HUES6 (cell line): ENCODE measurements around the gene PDE4D.

Source experiments
- H3K27ac ChIP-seq: 2 replicates; pipeline ENCODE4 v1.7.0; 2013; ENCODE audit warnings: low read depth, mild to moderate bottlenecking, low read length, inconsistent platforms
- H3K27me3 ChIP-seq: 2 replicates; pipeline ENCODE4 v1.6.1; 2013; ENCODE audit warnings: low read length; ENCODE audit not compliant: control insufficient read depth, insufficient read depth
- H3K36me3 ChIP-seq: 2 replicates; pipeline ENCODE4 v1.6.1; 2013; ENCODE audit warnings: low read length; ENCODE audit not compliant: control insufficient read depth, insufficient read depth
- H3K4me1 ChIP-seq: 2 replicates; pipeline ENCODE4 v1.6.1; 2013; ENCODE audit warnings: low read length; ENCODE audit not compliant: control insufficient read depth, insufficient read depth
- H3K4me3 ChIP-seq: 2 replicates; pipeline ENCODE4 v1.5.1; 2013; ENCODE audit warnings: low read depth, low read length
- H3K9ac ChIP-seq: one replicate; pipeline ENCODE4 v1.6.1; 2013; ENCODE audit warnings: mild to moderate bottlenecking, low read length
- H3K9me3 ChIP-seq: 2 replicates; pipeline ENCODE4 v1.6.1; 2013; ENCODE audit warnings: low read depth, low read length; ENCODE audit not compliant: control insufficient read depth, insufficient read depth

PDE4D gene

DNA sequence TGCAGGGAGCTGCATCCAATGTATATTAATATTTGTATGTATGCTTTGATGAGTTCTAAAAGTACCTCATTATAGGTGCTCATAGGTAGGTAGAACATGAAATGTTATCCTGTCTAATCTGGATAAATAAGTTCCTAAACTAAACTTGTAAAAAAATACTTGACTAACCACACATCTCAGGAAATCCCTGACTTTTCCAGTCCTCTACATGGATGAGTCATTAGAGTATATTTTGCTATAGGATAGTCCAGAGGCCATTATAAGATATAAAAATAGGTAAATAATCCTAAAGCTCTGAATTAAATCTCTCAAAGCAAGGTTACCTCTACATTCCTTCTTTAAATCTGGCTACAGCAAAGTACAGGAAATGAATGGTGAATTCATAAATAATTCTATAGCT lies 906.3 kb downstream of the PDE4D start:
- Histone ChIP-seq H3K27me3 (no peaks in the 10 kb centered on the region), H3K36me3 (peaks cover 5% of the 10 kb centered on the region; the same call in 1 of the 2 replicates), H3K9me3 (no peaks in the 10 kb centered on the region), H3K9ac (no peak overlapping the region), H3K27ac (no peak overlapping the region), H3K4me3 (no peak overlapping the region), H3K4me1 (peaks cover 7% of the 10 kb centered on the region; the same call in 1 of the 2 replicates)

DNA sequence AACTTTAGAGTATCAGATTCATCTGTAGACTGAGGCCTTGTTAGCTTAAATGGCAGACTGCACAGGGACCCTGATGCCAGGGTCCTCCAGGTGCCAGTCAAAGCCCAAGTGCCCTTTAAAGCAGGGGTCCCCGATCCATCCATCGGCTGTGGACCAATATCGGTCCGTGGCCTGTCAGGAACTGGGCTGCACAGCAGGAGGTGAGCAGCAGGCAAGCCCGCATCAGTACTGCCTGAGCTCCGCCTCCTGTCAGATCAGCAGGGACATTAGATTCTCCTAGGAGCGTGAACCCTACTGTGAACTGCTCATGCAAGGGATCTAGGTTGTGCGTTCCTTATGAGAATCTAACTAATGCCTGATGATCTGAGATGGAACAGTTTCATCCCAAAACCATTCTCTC lies 907.2 kb downstream of the PDE4D start:
- Histone ChIP-seq H3K4me1 (peaks cover 7% of the 10 kb centered on the region; the same call in 1 of the 2 replicates), H3K27me3 (no peaks in the 10 kb centered on the region)

DNA sequence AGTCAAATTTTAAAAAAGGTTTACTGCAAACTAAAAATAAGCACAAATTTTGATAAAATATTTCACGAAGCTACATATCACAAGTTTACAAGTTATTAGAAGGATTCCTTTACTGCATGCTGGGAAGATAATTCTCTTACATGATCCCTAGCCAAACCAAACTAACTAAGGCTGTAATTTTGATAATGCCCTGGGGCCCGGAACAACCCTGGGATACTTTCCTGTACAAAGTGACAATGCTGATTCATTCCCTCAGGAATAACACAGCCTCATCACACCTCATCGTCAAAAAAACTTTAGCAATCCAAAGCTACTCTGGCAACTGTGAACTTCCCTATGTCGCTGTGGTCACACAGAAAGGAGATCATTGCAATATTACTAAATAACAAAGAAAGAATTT lies 907.8 kb downstream of the PDE4D start:
- no peaks in the 10 kb centered on the region for H3K9me3 ChIP-seq
- peaks cover 9% of the 10 kb centered on the region for H3K4me1 ChIP-seq
- H3K4me3 ChIP-seq: no peak overlapping the region
- no peaks in the 10 kb centered on the region for H3K27me3 ChIP-seq
- no peak overlapping the region for H3K27ac ChIP-seq
- H3K9ac ChIP-seq: no peak overlapping the region
- peaks cover 5% of the 10 kb centered on the region; the same call in 1 of the 2 replicates for H3K36me3 ChIP-seq

More for the DNA sequence above, 907.2 kb downstream of the PDE4D start:
- H3K4me3 ChIP-seq: no peak overlapping the region
- H3K9ac ChIP-seq: no peak overlapping the region
- H3K9me3 ChIP-seq: no peaks in the 10 kb centered on the region
- H3K27ac ChIP-seq: no peak overlapping the region
- H3K36me3 ChIP-seq: peaks cover 5% of the 10 kb centered on the region; the same call in 1 of the 2 replicates

DNA sequence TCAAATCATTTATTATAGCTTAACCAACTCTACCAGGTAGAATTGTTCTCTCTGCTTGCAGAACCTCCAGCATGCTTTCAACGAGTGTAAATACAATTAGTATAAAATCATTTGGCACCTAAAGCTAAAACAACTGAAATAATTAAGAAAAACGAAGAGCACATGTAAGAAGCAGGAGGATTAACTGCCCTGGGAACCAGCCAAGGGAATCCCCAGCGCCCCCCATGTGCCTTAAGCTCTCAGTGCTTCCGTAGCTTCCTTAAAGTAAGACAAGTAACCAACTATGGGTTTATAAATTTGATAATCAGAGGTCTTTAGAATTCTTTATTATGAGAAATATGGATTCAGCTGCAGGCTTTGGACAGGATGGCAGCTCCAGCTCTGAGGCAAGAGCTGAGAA lies 908.2 kb downstream of the PDE4D start:
- Histone ChIP-seq H3K27me3 (no peaks in the 10 kb centered on the region), H3K36me3 (peaks cover 5% of the 10 kb centered on the region; the same call in 1 of the 2 replicates), H3K9me3 (no peaks in the 10 kb centered on the region), H3K9ac (no peak overlapping the region), H3K27ac (no peak overlapping the region), H3K4me3 (no peak overlapping the region), H3K4me1 (peaks cover 9% of the 10 kb centered on the region)

DNA sequence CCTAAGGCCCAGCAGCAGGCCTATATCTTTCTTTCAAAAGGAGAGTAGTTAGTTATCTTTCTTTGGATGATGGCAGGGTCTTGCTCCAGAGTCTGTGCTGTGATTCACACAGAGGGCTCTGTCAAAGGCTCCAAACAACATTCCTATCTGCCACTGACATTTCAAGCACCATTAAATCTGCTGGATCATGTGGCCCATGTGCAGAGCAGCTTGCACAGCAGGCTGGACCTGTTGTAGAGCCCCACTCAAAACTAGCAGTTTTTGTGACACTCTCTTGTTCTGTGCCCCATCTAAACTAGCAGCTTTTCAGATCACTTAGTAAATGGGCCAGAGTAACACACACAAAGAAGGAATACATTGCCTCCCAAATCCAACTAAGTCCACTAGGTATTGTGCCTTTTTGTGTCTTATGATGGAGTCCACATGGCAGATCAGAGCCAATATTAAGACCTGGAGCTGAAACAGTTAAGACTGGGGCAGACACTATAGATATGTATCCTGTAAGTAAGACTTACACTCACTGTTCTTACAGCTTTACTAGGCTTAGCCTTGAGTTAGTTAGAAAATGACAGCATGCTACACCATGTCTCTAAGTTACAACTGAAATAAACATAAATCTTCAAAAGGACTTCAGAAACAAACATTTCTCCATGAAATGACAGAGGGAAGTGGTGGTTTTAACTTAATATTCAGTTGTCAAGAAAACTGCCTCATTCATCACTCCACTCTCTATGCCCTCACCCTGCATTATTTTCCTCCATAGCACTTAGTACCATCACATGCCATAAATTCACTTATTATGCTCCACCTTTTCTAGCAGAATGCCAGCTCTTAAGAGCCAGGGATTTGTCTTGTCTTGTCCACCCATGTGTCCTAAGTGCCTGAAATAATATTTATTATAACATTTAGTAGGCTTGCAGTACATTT lies 909.7 kb downstream of the PDE4D start:
- Histone ChIP-seq H3K4me3 (no peak overlapping the region), H3K9ac (no peak overlapping the region), H3K4me1 (peaks cover 9% of the 10 kb centered on the region), H3K9me3 (no peaks in the 10 kb centered on the region), H3K27me3 (no peaks in the 10 kb centered on the region), H3K27ac (no peak overlapping the region), H3K36me3 (peaks cover 5% of the 10 kb centered on the region; the same call in 1 of the 2 replicates)

DNA sequence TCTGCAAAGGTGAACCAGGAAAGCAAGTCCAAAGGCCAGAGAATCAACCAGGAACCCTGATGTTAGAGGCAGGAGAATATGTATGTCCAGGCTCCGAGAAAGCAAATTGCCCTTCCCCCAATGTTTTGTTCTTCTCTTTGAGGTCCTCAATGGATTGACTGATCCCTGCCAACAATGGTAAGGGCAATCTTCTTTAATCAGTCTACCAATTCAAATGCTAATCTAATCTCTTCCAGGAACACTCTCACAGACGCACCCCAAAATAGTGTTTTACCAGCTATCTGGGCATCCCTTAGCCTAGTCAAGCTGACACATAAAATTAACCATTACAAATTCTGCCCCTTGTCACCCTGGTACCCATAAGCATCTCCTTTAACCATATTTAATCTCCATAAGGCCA lies 912.6 kb downstream of the PDE4D start:
- no peak overlapping the region for H3K9ac ChIP-seq
- H3K36me3 ChIP-seq: peaks cover 8% of the 10 kb centered on the region; the same call in 1 of the 2 replicates
- no peak overlapping the region for H3K4me3 ChIP-seq
- no peaks in the 10 kb centered on the region for H3K9me3 ChIP-seq
- H3K4me1 ChIP-seq: peaks cover 6% of the 10 kb centered on the region
- no peaks in the 10 kb centered on the region for H3K27me3 ChIP-seq
- no peak overlapping the region for H3K27ac ChIP-seq

DNA sequence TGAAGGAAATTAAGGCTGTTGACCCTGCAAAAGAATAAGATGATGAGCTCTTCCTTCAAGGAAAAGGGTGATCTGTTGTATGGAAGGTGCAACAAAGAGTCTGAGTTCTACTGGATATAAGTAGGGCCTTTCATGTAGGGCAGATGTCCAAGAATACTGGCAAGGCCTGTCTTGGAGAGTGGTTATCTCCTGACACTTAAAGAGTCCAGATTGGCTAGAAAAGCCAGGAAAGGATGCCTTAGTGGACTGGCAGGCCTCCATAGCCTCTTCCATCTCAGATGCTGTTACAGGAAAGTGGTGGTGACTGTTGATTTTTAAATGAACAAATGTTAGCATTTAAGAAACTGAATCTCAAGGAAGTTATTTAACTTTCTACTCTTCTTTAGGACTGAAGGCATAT lies 914.4 kb downstream of the PDE4D start:
- Histone ChIP-seq H3K9me3 (no peaks in the 10 kb centered on the region), H3K9ac (no peak overlapping the region), H3K27me3 (no peaks in the 10 kb centered on the region), H3K36me3 (peaks cover 17% of the 10 kb centered on the region), H3K27ac (no peak overlapping the region), H3K4me1 (peaks cover 2% of the 10 kb centered on the region; the same call in 1 of the 2 replicates), H3K4me3 (no peak overlapping the region)

DNA sequence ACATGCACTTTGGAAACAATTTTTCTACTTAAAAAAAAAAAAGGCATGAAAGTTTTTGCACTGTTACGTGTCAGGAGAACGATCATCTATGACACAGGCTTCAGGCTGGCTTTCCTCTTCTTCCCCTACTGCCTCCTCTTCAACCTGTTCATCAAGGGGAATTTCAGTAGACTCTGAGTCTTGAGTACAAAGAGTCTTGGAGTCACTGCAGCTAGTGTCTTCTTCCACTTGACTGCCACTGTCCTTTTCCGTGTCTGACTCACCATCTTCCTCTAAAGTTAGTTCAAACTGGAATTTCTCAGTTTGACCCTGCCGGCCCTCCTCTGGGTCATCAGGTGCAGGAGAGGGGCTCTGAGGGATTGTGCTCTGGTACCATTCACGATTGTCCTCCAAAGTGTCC lies 918.9 kb downstream of the PDE4D start:
- H3K27ac ChIP-seq: no peak overlapping the region
- no peaks in the 10 kb centered on the region for H3K9me3 ChIP-seq
- no peak overlapping the region for H3K4me3 ChIP-seq
- H3K27me3 ChIP-seq: no peaks in the 10 kb centered on the region
- H3K36me3 ChIP-seq: peaks cover 12% of the 10 kb centered on the region
- no peak overlapping the region for H3K9ac ChIP-seq
- H3K4me1 ChIP-seq: peaks cover 3% of the 10 kb centered on the region; the same call in 1 of the 2 replicates

DNA sequence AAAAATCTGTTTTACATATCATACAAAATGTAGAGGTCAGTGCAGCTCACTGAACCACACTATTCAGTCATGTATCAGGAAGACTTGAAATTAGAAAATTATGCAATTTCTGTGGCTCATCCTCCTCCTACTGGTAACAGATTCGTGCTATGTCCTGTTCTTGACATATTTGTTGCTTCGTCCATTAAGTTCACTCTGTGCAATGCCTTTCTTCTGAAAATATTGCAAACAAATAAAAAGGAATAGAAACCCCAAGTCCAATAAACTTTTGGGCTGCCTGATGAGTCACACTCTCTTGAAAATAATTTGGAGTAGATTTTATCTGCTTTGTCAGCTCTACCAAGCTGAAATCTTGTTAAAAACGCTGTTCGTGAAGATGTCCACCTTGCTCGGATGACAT lies 919.4 kb downstream of the PDE4D start:
- Histone ChIP-seq H3K27me3 (no peaks in the 10 kb centered on the region), H3K9ac (no peak overlapping the region), H3K27ac (no peak overlapping the region), H3K4me1 (peaks cover 8% of the 10 kb centered on the region; the same call in 1 of the 2 replicates), H3K36me3 (peaks cover 12% of the 10 kb centered on the region), H3K4me3 (no peak overlapping the region), H3K9me3 (no peaks in the 10 kb centered on the region)

DNA sequence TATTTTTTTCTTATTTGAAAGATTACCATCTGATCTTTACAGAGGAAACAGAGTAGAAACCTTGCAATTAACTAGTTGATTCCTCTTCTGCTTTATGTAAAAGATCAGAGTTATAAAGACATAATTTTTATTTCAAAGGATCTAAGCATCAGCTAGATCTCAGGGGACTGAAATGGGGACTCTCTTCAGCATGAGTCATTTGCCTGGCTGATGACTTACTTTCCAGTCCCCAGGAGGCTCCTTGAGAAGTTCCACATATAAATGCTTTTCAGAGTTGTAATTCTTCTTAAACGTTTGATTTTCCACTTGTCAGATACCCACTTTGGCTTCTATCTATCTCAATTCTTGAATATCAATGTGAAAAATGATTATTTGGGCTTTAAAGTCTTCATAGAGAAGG lies 921.2 kb downstream of the PDE4D start:
- H3K4me1 ChIP-seq: peaks cover 8% of the 10 kb centered on the region; the same call in 1 of the 2 replicates
- no peaks in the 10 kb centered on the region for H3K9me3 ChIP-seq
- no peak overlapping the region for H3K9ac ChIP-seq
- no peak overlapping the region for H3K4me3 ChIP-seq
- H3K27me3 ChIP-seq: no peaks in the 10 kb centered on the region
- no peak overlapping the region for H3K27ac ChIP-seq
- peaks cover 12% of the 10 kb centered on the region for H3K36me3 ChIP-seq

DNA sequence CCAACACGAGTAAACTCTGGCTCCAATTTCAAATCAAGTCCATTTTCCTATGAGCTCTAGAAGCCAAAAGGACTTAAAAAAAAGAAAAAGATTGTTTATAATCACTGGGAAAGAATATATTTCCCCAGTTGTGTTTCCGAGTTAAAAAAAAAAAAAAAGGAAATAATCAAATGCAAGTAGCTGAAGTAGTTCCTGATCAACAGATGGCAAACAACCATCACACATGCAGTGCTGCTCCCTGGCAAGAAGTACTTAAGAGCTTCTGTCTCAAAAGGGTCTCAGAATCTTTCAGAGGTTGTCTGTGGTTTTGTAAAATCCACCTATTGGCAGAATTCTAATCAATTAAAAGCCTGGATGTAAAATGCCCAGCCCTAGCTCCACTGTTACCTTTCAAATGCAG lies 922.8 kb downstream of the PDE4D start:
- no peaks in the 10 kb centered on the region for H3K9me3 ChIP-seq

More for the DNA sequence above, 922.8 kb downstream of the PDE4D start:
- Histone ChIP-seq H3K27ac (no peak overlapping the region), H3K27me3 (no peaks in the 10 kb centered on the region), H3K4me1 (peaks cover 8% of the 10 kb centered on the region; the same call in 1 of the 2 replicates), H3K9ac (no peak overlapping the region), H3K4me3 (no peak overlapping the region), H3K36me3 (peaks cover 8% of the 10 kb centered on the region)
